HL-60 (cell line): ENCODE results near the gene SERPINA1.

ENCODE experiments used
- GABPA ChIP-seq: IDR thresholded peaks from 2 replicates; pipeline ENCODE4 v1.6.1; 2012; ENCODE audit warnings: low read depth
- POLR2AphosphoS5 ChIP-seq: IDR thresholded peaks from 2 replicates; pipeline ENCODE4 v1.6.1; 2012; ENCODE audit warnings: low read depth
- SPI1 ChIP-seq: IDR thresholded peaks from 2 replicates; pipeline ENCODE4 v1.6.1; 2012; ENCODE audit warnings: low read depth, mild to moderate bottlenecking, borderline replicate concordance
- TF ChIP-seq, protein P1 (sequence below): IDR thresholded peaks from one replicate; pipeline ENCODE4 v1.5.1; 2011; ENCODE audit warnings: low read length, control low read depth, inconsistent platforms; ENCODE audit not compliant: insufficient read depth
- TF ChIP-seq, protein P2 (sequence below): IDR thresholded peaks from 2 replicates; pipeline ENCODE4 v1.6.1; 2012; ENCODE audit warnings: low read depth; ENCODE audit not compliant: insufficient replicate concordance

DNA sequence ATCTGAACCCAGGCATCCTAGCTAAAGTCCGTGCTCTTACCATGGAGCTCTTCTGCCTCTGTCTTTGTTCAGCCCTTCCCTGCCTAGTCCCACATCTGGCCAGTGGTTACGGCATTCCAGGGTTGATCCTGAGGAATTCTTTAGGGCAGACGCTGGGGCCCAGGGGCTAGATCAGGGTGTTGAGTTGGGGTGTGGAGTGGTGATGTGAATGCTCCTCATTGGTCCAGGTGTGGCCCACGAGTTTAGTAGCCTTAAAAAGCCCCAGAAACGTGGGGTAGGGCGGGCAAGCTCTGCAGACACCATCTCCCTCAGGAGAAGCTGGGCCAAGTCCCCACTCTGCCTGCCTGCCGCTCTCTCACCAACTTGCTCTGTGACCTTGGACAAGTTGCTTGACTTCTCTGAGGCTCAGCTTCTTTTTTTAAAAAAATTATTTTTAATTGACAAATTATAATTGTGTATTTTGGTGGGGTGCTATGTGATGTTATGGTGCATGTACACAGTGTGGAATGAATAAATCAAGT is 56.3 kb downstream of the SERPINA1 start:
- TF ChIP-seq, protein P1, sequence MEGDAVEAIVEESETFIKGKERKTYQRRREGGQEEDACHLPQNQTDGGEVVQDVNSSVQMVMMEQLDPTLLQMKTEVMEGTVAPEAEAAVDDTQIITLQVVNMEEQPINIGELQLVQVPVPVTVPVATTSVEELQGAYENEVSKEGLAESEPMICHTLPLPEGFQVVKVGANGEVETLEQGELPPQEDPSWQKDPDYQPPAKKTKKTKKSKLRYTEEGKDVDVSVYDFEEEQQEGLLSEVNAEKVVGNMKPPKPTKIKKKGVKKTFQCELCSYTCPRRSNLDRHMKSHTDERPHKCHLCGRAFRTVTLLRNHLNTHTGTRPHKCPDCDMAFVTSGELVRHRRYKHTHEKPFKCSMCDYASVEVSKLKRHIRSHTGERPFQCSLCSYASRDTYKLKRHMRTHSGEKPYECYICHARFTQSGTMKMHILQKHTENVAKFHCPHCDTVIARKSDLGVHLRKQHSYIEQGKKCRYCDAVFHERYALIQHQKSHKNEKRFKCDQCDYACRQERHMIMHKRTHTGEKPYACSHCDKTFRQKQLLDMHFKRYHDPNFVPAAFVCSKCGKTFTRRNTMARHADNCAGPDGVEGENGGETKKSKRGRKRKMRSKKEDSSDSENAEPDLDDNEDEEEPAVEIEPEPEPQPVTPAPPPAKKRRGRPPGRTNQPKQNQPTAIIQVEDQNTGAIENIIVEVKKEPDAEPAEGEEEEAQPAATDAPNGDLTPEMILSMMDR = no peak
- TF ChIP-seq, protein P2, sequence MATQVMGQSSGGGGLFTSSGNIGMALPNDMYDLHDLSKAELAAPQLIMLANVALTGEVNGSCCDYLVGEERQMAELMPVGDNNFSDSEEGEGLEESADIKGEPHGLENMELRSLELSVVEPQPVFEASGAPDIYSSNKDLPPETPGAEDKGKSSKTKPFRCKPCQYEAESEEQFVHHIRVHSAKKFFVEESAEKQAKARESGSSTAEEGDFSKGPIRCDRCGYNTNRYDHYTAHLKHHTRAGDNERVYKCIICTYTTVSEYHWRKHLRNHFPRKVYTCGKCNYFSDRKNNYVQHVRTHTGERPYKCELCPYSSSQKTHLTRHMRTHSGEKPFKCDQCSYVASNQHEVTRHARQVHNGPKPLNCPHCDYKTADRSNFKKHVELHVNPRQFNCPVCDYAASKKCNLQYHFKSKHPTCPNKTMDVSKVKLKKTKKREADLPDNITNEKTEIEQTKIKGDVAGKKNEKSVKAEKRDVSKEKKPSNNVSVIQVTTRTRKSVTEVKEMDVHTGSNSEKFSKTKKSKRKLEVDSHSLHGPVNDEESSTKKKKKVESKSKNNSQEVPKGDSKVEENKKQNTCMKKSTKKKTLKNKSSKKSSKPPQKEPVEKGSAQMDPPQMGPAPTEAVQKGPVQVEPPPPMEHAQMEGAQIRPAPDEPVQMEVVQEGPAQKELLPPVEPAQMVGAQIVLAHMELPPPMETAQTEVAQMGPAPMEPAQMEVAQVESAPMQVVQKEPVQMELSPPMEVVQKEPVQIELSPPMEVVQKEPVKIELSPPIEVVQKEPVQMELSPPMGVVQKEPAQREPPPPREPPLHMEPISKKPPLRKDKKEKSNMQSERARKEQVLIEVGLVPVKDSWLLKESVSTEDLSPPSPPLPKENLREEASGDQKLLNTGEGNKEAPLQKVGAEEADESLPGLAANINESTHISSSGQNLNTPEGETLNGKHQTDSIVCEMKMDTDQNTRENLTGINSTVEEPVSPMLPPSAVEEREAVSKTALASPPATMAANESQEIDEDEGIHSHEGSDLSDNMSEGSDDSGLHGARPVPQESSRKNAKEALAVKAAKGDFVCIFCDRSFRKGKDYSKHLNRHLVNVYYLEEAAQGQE = no peak
- TF ChIP-seq POLR2AphosphoS5 = no peak
- no peak for TF ChIP-seq GABPA
- TF ChIP-seq SPI1 = no peak
